ENCODE results near the gene STAC3. TPM values are rescaled to one million over a fixed set of nuclear protein-coding genes. Genes with fewer than 3 reads are reported as not detected.

The STAC3 gene
- total and polyA plus RNA-seq, 2 of the 13 experiments (the other 11 are each of a cell fraction or from before 2014, with no cell fraction given): 0.18 to 0.22 TPM

DNA sequence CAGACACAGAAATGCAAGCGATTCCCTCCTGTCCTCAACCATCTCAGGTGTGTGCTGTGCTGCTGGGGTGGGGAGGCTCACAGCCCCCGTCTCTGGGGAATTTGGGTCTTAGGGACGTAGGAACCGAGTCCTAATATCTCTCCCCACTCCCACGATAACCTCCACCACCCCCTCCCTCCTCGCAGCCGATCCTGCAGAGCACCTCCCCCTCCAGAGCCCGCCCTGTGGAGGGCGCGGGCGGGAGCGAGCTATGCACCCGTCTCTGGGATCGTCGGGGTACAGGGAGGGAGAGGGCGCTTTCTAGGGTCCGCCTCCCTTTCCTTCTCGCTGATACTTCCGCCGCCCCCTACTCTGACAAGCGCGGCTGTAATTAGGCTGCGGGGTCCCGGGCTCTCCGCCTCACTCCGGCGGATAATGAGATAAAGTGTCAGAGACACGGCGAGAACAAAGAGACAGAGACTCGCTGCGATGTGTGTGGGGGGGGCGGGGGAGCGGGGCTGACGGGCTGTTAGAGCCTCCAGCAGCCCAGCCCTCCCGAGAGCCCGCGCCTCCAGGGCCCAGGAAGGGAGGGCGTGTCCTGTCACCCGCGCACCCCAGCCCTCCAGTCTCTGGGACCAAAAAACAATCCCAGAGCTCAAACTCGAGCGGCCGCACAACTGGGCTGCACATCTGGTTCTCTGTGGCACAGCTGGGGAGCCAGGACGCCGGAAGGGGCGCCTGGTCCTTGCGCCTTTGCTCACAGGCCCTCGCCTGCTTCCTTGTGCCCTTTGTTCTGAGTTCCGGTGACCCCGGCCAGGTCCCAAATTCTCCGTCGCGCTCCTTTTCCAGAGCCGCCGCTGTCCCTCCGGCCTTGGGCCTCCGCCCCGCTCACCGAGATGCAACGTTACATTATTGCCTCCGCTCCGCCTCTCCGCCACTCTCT lies 12.8 kb downstream of the STAC3 start (continued):
- TF ChIP-seq STAT5B (CRISPR knock-in tag; IDR thresholded peaks at IDR 0.05) (no peak), HCFC1 (IDR thresholded peaks at IDR 0.05; ENCODE audit: low read depth, low read length) (no peak), RNF2 (conservative IDR thresholded peaks at IDR 0.05; ENCODE audit: low read depth) (no peak), ZNF30 (CRISPR knock-in tag; IDR thresholded peaks at IDR 0.05) (no peak), SMYD3 (CRISPR knock-in tag; IDR thresholded peaks at IDR 0.05) (no peak), MBNL3 (CRISPR knock-in tag; conservative IDR thresholded peaks at IDR 0.05) (no peak), HNRNPH1 (optimal IDR thresholded peaks at IDR 0.05; ENCODE audit: low read depth, low read length) (peak; percentile 20), MTF1 (CRISPR knock-in tag; IDR thresholded peaks at IDR 0.05) (no peak), MAZ (IDR thresholded peaks at IDR 0.05; ENCODE audit: borderline replicate concordance, low read depth, low read length) (no peak), MAZ (CRISPR knock-in tag; IDR thresholded peaks at IDR 0.05; ENCODE audit: low read depth) (no peak), KMT2B (CRISPR knock-in tag; IDR thresholded peaks at IDR 0.05) (no peak), RBFOX2 (IDR thresholded peaks at IDR 0.05; ENCODE audit: low read depth, low read length) (peak; percentile 75), ZBTB42 (CRISPR knock-in tag; IDR thresholded peaks at IDR 0.05) (0 out of 2 replicates have a peak, but pooled peaks have one; percentile 69), NKX3-1 (CRISPR knock-in tag; IDR thresholded peaks at IDR 0.05) (no peak), PLRG1 (conservative IDR thresholded peaks at IDR 0.05) (no peak), ZNF816 (CRISPR knock-in tag; IDR thresholded peaks at IDR 0.05; ENCODE audit: borderline replicate concordance) (0 out of 2 replicates have a peak, but pooled peaks have one; percentile 31)
- TF ChIP-seq, protein P1, sequence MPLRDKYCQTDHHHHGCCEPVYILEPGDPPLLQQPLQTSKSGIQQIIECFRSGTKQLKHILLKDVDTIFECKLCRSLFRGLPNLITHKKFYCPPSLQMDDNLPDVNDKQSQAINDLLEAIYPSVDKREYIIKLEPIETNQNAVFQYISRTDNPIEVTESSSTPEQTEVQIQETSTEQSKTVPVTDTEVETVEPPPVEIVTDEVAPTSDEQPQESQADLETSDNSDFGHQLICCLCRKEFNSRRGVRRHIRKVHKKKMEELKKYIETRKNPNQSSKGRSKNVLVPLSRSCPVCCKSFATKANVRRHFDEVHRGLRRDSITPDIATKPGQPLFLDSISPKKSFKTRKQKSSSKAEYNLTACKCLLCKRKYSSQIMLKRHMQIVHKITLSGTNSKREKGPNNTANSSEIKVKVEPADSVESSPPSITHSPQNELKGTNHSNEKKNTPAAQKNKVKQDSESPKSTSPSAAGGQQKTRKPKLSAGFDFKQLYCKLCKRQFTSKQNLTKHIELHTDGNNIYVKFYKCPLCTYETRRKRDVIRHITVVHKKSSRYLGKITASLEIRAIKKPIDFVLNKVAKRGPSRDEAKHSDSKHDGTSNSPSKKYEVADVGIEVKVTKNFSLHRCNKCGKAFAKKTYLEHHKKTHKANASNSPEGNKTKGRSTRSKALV (CRISPR knock-in tag; IDR thresholded peaks at IDR 0.05): 0 out of 2 replicates have a peak, but pooled peaks have one; percentile 45
- TF ChIP-seq, protein P2, sequence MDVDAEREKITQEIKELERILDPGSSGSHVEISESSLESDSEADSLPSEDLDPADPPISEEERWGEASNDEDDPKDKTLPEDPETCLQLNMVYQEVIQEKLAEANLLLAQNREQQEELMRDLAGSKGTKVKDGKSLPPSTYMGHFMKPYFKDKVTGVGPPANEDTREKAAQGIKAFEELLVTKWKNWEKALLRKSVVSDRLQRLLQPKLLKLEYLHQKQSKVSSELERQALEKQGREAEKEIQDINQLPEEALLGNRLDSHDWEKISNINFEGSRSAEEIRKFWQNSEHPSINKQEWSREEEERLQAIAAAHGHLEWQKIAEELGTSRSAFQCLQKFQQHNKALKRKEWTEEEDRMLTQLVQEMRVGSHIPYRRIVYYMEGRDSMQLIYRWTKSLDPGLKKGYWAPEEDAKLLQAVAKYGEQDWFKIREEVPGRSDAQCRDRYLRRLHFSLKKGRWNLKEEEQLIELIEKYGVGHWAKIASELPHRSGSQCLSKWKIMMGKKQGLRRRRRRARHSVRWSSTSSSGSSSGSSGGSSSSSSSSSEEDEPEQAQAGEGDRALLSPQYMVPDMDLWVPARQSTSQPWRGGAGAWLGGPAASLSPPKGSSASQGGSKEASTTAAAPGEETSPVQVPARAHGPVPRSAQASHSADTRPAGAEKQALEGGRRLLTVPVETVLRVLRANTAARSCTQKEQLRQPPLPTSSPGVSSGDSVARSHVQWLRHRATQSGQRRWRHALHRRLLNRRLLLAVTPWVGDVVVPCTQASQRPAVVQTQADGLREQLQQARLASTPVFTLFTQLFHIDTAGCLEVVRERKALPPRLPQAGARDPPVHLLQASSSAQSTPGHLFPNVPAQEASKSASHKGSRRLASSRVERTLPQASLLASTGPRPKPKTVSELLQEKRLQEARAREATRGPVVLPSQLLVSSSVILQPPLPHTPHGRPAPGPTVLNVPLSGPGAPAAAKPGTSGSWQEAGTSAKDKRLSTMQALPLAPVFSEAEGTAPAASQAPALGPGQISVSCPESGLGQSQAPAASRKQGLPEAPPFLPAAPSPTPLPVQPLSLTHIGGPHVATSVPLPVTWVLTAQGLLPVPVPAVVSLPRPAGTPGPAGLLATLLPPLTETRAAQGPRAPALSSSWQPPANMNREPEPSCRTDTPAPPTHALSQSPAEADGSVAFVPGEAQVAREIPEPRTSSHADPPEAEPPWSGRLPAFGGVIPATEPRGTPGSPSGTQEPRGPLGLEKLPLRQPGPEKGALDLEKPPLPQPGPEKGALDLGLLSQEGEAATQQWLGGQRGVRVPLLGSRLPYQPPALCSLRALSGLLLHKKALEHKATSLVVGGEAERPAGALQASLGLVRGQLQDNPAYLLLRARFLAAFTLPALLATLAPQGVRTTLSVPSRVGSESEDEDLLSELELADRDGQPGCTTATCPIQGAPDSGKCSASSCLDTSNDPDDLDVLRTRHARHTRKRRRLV (CRISPR knock-in tag; IDR thresholded peaks at IDR 0.05): no peak
- TF ChIP-seq, protein P3, sequence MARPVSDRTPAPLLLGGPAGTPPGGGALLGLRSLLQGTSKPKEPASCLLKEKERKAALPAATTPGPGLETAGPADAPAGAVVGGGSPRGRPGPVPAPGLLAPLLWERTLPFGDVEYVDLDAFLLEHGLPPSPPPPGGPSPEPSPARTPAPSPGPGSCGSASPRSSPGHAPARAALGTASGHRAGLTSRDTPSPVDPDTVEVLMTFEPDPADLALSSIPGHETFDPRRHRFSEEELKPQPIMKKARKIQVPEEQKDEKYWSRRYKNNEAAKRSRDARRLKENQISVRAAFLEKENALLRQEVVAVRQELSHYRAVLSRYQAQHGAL (CRISPR knock-in tag; IDR thresholded peaks at IDR 0.05; ENCODE audit: not compliant biosample characterization): no peak
- TF ChIP-seq, protein P4, sequence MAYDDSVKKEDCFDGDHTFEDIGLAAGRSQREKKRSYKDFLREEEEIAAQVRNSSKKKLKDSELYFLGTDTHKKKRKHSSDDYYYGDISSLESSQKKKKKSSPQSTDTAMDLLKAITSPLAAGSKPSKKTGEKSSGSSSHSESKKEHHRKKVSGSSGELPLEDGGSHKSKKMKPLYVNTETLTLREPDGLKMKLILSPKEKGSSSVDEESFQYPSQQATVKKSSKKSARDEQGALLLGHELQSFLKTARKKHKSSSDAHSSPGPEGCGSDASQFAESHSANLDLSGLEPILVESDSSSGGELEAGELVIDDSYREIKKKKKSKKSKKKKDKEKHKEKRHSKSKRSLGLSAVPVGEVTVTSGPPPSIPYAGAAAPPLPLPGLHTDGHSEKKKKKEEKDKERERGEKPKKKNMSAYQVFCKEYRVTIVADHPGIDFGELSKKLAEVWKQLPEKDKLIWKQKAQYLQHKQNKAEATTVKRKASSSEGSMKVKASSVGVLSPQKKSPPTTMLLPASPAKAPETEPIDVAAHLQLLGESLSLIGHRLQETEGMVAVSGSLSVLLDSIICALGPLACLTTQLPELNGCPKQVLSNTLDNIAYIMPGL (CRISPR knock-in tag; IDR thresholded peaks at IDR 0.05; ENCODE audit: borderline replicate concordance in 1 of 2, low read depth in 1 of 2): no peak
